Ishikawa (cell line): ENCODE data around the gene RXRA.

Experiments used
- CEBPB ChIP-seq: IDR thresholded peaks from 2 replicates; pipeline ENCODE4 v1.6.1; 2012
- EP300 ChIP-seq: IDR thresholded peaks from 2 replicates; pipeline ENCODE4 v1.6.1; 2012; ENCODE audit warnings: borderline replicate concordance

DNA sequence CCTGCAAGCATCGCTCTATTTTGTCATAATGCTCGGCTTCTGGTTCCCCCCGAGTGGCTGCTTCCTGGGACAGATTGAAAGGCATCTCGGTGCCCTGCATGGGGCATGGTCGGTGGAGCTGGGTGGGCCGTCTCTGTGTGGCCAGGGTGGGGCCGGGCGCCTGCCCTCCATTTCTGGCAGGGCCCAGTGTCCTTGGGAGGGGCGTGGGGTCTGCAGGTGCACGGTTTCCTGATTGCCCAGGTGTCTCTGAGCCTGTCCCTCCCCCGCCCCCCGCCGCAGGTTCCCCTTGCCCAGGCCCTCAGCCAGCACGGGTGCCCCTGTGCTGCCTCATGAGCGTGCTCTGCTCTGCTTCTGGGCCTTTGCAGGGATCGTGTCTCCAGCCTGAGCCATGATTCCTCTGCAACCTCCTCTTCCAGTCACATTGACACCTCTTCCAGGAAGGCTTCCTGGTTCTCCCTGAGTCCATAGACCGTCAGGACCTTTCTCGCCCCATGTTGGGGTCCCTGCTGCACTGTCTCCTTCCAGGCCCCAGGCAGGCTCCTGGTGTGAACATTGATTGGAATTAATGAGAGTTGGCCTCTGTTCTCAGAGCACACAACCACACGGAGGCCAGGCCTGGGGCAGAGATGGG is 90.2 kb downstream of the RXRA start:
- TF ChIP-seq EP300 (no peak), CEBPB (no peak)
